Activated CD4-positive, alpha-beta T cell treated with anti-CD3 and anti-CD28 coated beads, Interleukin-2, amount 50 U/mL, for 1 hour (primary cell): ENCODE results near the gene WDR5B.
"Not testable (repeated sequence)": the region's sequence is repeated elsewhere in the genome, so short reads cannot be mapped to it uniquely, and the experiment has no call there.

Experiments
- DNase-seq: peaks from one replicate; pipeline ENCODE4 v3.0.0-alpha.2; 2020

The WDR5B gene

DNA sequence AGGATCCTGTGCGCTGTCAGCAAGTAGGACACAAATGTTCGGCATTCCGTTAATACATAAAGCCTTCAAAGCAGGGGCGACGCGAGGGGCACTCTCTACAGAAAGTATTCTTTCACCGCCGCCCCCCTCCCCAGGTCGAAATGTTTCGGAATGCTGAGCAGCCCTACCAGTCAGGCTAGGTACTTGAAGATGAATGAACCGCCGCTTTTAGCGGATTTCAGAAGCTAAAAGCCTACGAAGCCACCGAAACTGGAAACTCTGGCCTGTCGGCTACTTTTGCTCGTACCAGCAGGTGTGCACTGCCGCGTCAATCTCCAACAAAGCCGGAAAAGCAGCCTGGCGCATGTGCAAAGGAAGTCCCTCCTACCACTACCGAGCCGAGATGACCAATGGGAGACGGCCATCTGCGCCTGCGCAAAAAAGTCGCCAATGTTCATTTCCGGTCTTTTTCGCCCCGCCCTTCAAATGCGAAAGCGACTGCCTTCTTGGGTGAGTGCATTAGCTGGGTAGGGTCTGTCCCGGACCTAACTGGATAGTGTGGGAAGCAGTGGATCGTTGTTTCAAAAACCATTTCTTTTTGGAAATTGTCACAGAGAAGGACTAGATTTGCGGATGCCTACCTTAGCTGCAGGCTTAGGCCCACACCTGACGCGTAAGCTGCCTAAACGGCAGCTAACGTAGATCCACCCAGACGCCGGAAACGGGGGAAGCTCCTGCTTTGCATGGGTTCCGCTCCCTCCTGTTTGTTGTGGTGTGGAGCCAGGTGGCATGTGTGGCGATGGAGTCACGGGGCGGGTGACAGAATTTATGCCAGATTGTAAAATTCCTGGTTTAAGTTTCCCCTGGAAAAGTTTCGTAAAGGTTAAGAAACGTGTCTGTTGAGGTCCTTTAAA, at the start of gene WDR5B:
TSS of gene WDR5B (minus strand) at position 301 of the 893 bp plus-strand sequence. CDS start 534 bp downstream, outside the sequence.
- DNase-seq: peak; percentile 99

GRCh38 chr3:122464659-122465058, 48.8 kb upstream of the WDR5B start:
- no peak for DNase-seq

- no peak for DNase-seq
Measured at GRCh38 chr3:122462406-122462805, 46.5 kb upstream of the WDR5B start.

- no peak for DNase-seq
Measured at GRCh38 chr3:122461806-122462205, 45.9 kb upstream of the WDR5B start.

- no peak for DNase-seq
Measured at GRCh38 chr3:122458992-122459391, 43.1 kb upstream of the WDR5B start.

- DNase-seq: no peak
Measured at GRCh38 chr3:122457706-122458105, 41.8 kb upstream of the WDR5B start.

- DNase-seq: no peak
Measured at GRCh38 chr3:122456074-122456473, 40.2 kb upstream of the WDR5B start.

GRCh38 chr3:122451371-122451770, 35.5 kb upstream of the WDR5B start:
- DNase-seq: no peak

DNA sequence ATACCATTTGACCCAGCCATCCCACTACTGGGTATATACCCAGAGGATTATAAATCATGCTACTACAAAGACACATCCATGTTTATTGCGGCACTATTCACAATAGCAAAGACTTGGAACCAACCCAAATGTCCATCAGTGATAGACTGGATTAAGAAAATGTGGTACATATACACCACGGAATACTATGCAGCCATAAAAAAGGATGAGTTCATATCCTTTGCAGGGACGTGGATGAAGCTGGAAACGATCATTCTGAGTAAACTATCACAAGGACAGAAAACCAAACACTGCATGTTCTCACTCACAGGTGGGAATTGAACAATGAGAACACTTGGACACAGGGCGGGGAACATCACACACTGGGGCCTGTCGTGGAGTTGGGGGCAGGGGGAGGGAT, 32.4 kb upstream of the WDR5B start:
- DNase-seq: not testable (repeated sequence)

DNA sequence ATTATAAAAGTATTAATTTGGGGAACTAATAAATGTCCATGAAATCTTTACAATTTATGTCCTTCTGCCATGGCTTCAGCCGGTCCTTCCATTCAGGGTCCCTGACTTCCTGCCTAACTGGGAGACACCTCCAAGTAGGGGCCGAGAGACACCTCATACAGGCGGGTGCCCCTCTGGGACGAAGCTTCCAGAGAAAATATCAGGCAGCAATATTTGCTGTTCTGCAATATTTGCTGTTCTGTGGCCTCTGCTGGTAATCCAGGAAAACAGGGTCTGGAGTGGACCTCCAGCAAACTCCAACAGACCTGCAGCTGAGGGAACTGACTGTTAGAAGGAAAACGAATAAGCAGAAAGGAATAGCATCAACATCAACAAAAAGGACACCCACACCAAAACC, 28.6 kb upstream of the WDR5B start:
- DNase-seq: not testable (repeated sequence)

- not testable (repeated sequence) for DNase-seq
Measured at GRCh38 chr3:122443762-122444490, 28.1 kb upstream of the WDR5B start.

DNA sequence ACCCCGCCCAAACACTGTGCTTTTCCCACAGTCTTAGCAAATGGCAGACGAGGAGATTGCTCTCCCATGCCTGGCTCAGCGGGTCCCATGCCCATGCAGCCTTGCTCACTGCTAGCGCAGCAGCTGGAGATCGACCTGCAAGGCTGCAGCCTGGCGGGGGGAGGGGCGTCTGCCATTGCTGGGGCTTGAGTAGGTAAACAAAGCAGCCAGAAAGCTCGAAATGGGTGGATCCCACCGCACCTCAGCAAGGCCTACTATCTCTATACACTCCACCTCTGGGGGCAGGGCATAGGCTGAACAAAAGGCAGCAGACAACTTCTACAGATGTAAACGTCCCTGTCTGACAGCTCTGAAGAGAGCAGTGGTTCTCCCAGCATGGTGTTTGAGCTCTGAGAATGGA, 27.2 kb upstream of the WDR5B start:
- no peak for DNase-seq

DNA sequence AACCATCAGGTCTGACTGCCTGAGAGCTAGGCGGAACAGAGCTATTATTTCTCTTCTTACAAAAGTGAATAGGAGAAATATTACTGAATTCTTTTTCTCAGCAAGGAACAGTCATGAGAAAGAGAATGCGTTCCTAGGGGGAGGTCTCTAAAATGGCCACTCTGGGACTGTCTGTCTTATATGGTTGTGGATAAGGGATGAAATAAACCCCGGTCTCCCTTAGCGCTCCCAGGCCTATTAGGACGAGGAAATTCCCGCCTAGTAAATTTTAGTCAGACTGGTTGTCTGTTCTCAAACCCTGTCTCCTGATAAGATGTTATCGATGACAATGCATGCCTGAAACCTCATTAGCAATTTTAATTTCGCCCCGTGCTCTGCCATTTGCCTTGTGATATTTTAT, 20.1 kb upstream of the WDR5B start:
- no peak for DNase-seq

DNA sequence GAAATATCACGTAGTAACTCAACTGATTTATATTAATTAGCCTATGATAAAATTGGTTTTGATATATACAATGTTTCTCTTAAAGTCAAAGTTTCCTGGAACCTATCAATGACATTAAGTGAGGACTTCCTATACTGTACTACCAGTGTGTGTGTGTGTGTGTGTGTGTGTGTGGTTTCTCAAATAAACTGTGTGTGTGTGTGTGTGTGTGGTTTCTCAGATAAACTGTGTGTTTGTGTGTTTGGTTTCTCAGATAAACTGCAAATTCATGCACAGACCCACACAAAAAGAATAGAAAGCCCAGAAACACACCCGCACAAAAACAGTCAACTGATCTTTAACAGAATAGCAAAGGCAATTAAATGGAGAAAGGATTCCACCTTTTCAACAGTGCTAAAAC, 14.5 kb upstream of the WDR5B start:
- DNase-seq: no peak

- no peak for DNase-seq
Measured at GRCh38 chr3:122427857-122428471, 12.1 kb upstream of the WDR5B start.

DNA sequence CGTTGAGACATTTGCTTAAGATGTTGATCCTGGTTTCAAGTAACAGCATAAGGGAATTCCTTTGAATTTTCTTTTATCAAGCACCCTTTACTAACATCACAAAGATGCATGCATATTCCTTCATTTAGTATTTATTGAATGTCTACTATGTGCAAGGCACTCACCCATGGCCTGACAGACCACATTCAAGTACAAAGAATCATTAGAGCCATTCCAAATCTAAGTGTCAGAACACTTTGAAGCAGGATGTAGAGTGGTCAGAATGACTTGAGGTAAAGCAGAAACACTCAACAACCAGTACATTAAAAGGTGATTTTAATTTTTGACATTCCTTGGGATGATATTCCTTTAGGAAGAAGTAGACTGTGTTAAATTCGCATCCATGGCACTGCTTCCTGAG, 6.0 kb upstream of the WDR5B start:
- DNase-seq: no peak

DNA sequence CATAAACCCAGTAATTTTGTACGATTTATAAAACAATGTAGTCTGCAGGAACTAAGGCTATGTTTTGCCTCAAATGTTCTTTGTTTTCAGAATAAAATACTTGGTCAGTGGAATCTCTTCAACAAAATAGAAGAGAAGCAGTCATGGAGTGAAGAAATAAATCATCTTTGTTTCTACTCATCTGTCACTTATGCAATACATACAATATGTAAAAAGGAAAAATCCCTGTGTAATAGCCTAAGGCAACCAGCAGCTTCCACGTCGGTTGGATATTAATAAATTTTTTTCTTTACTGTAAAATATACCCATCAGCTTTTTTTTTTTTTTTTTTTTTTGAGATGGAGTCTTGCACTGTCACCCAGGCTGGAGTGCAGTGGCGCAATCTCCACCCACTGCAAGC, 5.2 kb upstream of the WDR5B start:
- DNase-seq: no peak

DNA sequence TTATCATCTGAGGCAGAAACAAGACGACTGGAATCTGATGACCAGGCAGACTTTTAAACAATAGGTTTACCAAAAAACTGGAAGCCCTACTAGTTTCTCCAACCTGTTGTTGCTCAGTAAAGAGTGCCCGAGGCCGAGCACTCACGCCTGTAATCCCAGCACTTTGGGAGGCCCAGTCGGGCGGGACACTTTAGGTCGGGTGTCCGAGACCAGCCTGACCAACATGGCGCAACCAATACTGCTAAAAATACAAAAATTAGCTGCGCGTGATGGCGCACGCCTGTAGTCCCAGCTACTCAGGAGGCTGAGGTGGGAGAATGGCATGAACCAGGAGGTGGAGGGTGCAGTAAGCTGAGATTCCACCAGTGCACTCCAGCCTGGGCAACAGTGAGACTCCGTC, 1.1 kb upstream of the WDR5B start:
- no peak for DNase-seq

DNA sequence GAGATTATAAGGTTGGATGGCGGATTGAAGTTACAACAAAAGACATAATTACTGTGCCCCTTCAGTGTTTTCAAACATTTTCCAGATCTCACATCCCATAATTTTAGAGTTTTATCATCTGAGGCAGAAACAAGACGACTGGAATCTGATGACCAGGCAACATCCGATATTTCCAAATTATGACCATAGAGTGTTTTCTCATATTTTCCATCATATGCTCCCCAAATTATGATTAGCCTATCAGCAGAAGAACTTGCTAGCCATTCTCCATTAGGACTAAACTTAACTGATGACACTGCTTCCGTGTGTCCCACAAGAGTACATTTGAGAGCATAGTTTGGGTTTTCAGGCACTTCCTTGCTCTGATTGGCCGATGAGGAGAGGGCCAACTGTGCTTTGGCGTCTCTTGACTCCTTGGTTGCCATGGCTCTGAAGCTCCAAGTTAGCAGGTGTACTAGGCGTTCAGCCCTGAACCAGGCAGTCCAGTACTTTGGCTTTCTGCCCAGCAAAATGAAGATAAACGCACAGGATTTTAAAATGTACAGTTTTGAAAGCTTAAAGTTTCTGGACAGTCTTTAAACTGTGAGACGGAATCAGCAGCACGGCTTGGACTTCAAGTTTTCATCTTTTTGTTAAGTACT, 638 bp downstream of the WDR5B start:
- DNase-seq: peak; percentile 42

DNA sequence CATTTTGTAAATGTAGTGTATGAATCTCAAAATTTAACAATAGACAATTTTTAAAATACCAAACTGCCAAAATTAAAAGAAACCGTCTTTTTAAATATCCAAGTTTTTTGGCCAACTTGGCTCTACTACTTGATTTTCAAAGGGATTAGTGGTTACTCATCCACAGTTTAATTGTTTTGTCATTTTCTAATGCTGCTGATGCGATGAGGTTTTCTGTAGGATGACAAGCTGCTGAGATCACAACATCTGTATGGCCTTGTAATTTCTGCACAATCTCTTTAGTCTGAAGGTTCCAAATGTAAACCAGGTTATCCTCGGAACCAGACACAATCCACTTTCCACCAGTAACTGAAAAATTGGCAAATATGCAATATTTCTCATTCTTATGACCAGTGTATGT, 1.5 kb downstream of the WDR5B start:
- no peak for DNase-seq

DNA sequence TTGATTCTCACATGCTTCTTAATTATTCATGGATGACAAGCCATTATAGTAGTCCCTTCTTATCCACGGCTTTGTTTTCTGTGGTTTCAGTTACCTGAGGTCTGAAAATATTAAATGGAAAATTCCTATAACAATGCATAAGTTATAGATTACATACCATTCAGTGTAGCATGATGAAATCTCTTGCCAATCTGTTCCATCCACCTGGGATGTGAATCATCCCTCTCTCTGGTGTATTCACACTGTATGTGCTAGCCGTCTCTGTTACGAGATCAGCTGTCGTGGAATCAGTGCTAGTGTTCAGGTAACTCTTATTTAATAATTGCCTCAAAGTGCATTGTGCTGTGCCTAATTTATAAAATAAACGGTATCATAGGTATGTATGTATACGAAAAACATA, 5.2 kb downstream of the WDR5B start:
- no peak for DNase-seq

DNA sequence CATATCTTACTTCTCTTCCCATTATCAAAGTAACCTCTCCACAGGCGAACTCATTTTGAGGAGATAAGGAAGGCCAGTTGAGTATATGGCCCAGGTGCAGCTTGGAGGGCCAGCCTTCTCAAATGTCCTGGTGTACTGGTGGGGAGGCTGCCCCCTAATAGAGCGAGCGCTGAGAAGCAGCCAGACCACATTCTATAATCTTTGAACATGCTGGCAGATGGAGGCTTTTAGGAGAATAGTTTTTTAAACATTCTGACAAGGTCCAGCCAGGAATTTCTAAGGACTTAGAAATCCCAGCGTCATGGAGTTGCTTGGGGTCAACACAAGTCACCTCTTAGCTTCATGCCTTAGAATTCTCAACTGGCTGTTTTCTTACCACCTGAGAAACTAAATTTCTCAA, 5.8 kb downstream of the WDR5B start:
- DNase-seq: no peak

- DNase-seq: no peak
Measured at GRCh38 chr3:122409446-122409845, 6.4 kb downstream of the WDR5B start.
